A673 (cell line): ENCODE measurements around the gene EIF2AK3. TPM values are rescaled to one million over a fixed set of nuclear protein-coding genes. Genes with fewer than 3 reads are reported as not detected.

Source experiments
- BruUV-seq: library from RNA; stranded (reverse); fragments of 400-500 nt; replicated peaks from 2 replicates; lab custom pipeline; 2021; lab: Mats Ljungman, UMichigan
- CTCF ChIA-PET: fragments of 300-600 bp; sonication (Branson Sonifier 250); formaldehyde crosslinking; loops from one replicate; lab custom pipeline; 2022; ENCODE audit warnings: antibody characterized with exemption; lab: Charles Lee
- POLR2A ChIA-PET: fragments of 300-600 bp; sonication (Branson Sonifier 250); formaldehyde crosslinking; loops from one replicate; lab custom pipeline; 2022; ENCODE audit warnings: antibody characterized with exemption; ENCODE audit not compliant: low non-redundant PET; lab: Charles Lee
- DNase-seq: peaks from one replicate; pipeline ENCODE4 v3.0.0-alpha.2; 2015; ENCODE audit warnings: low spot score
- H3K27ac ChIP-seq: fragments of 200-600 bp; sonication (generic); 2 replicates; pipeline ENCODE4 v1.5.1; 2016; ENCODE audit warnings: mixed run types, low read depth, mild to moderate bottlenecking, mixed read lengths, antibody characterized with exemption, low read length; ENCODE audit not compliant: poor library complexity, severe bottlenecking
- H3K27me3 ChIP-seq: fragments of 200-600 bp; sonication (generic); replicated peaks from 2 replicates; pipeline ENCODE4 v1.6.1; 2017; ENCODE audit warnings: mixed run types, low read depth, mild to moderate bottlenecking, mixed read lengths, antibody characterized with exemption, low read length; ENCODE audit not compliant: insufficient read depth, poor library complexity
- H3K36me3 ChIP-seq: fragments of 200-600 bp; sonication (generic); 2 replicates; pipeline ENCODE4 v1.6.1; 2016; ENCODE audit warnings: mixed run types, mild to moderate bottlenecking, mixed read lengths, antibody characterized with exemption, low read length; ENCODE audit not compliant: insufficient read depth, poor library complexity, severe bottlenecking
- H3K4me1 ChIP-seq: fragments of 200-600 bp; sonication (generic); 2 replicates; pipeline ENCODE4 v1.6.1; 2017; ENCODE audit warnings: mixed run types, mild to moderate bottlenecking, mixed read lengths, antibody characterized with exemption, low read length; ENCODE audit not compliant: insufficient read depth, poor library complexity, severe bottlenecking
- H3K4me3 ChIP-seq: fragments of 200-600 bp; sonication (generic); 2 replicates; pipeline ENCODE4 v1.5.1; 2016; ENCODE audit warnings: low read depth, mixed run types, mild to moderate bottlenecking, mixed read lengths, low read length; ENCODE audit not compliant: poor library complexity, severe bottlenecking
- H3K9me3 ChIP-seq: fragments of 200-600 bp; sonication (generic); 2 replicates; pipeline ENCODE4 v1.6.1; 2016; ENCODE audit warnings: mixed run types, low read depth, mild to moderate bottlenecking, mixed read lengths, antibody characterized with exemption, low read length; ENCODE audit not compliant: poor library complexity, severe bottlenecking
- EZH2 ChIP-seq: fragments of 200-600 bp; sonication (generic); IDR thresholded peaks from 2 replicates; pipeline ENCODE4 v1.6.1; 2017; ENCODE audit warnings: borderline replicate concordance, low read depth, mild to moderate bottlenecking, mixed read lengths, antibody characterized with exemption, low read length; ENCODE audit not compliant: poor library complexity, severe bottlenecking
- intact Hi-C: fragments of 100-400 bp; cut with micrococcal nuclease; formaldehyde crosslinking; loops from one replicate; pipeline ENCODE4 v1.10.0; 2022; ENCODE audit not compliant: unreplicated experiment
- total RNA-seq: library from RNA; stranded (reverse); gene quantifications from 2 replicates; pipeline ENCODE4 v1.2.3, GENCODE V29; 2021
- TF ChIP-seq, protein P1 (sequence below): fragments of 300-800, 200-600 bp; sonication (generic); conservative IDR thresholded peaks from 2 replicates; pipeline ENCODE4 v1.5.1; 2017; ENCODE audit warnings: low read depth, mild to moderate bottlenecking, antibody characterized with exemption, low read length, moderate library complexity, mixed read lengths

EIF2AK3 gene
- total RNA-seq, 1 experiment from 2014 or later = 5.1 TPM

DNA sequence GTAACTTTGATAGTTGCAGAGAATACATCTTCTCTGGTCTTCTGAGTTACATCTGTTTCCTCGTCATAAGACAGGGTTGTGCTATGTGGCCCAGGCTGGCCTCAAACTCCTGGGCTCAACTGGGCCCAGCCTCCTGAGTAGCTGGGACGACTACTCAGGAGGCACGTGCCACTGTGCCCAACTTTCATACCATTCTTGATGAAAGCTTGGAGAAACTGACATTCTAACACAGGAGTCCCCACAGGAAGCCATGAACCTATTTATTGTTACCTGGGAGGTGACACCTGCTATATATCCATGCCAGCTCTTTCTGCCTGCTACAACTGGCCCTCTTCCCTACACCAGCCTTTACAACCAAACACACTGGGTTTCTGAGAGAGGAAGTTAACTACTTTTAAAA, 19.1 kb downstream of the EIF2AK3 start:
- H3K4me3 ChIP-seq = no peak overlapping the region
- no peak overlapping the region for H3K27ac ChIP-seq
- H3K9me3 ChIP-seq = no peaks in the 10 kb centered on the region
- no peaks in the 10 kb centered on the region for H3K36me3 ChIP-seq
- POLR2A ChIA-PET = no interaction called here
- TF ChIP-seq EZH2 = no peak
- TF ChIP-seq, protein P1, sequence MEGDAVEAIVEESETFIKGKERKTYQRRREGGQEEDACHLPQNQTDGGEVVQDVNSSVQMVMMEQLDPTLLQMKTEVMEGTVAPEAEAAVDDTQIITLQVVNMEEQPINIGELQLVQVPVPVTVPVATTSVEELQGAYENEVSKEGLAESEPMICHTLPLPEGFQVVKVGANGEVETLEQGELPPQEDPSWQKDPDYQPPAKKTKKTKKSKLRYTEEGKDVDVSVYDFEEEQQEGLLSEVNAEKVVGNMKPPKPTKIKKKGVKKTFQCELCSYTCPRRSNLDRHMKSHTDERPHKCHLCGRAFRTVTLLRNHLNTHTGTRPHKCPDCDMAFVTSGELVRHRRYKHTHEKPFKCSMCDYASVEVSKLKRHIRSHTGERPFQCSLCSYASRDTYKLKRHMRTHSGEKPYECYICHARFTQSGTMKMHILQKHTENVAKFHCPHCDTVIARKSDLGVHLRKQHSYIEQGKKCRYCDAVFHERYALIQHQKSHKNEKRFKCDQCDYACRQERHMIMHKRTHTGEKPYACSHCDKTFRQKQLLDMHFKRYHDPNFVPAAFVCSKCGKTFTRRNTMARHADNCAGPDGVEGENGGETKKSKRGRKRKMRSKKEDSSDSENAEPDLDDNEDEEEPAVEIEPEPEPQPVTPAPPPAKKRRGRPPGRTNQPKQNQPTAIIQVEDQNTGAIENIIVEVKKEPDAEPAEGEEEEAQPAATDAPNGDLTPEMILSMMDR = no peak
- intact Hi-C loops = no loop called here
- H3K27me3 ChIP-seq = no peaks in the 10 kb centered on the region
- BruUV-seq = no TSS peak
- no peak for DNase-seq
- no peaks in the 10 kb centered on the region for H3K4me1 ChIP-seq
- CTCF ChIA-PET = no interaction called here

DNA sequence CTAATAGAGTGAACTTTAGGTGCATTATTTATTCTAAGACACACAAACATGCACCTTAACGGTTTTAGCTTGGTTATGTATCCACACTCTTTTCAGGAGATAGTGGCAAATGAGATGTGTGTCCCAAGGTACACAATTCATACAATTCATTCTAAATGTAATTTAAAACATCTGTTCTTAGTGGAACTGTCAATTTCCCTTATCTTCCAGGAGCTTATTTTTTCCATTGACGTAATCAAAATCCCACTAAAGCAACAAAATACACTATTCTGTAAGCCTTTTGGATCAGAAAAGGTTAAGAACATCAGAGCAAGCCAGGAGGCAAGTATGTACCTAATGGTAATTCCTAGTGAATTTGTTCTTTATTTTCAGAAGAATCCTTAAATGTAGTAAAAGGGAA, 19.8 kb downstream of the EIF2AK3 start:
- no peaks in the 10 kb centered on the region for H3K9me3 ChIP-seq
- no peak overlapping the region for H3K4me3 ChIP-seq
- no peak for TF ChIP-seq EZH2
- TF ChIP-seq, protein P1 = no peak
- BruUV-seq = no TSS peak
- CTCF ChIA-PET = no interaction called here
- no peak overlapping the region for H3K27ac ChIP-seq
- H3K27me3 ChIP-seq = no peaks in the 10 kb centered on the region
- intact Hi-C loops = no loop called here
- no peaks in the 10 kb centered on the region for H3K36me3 ChIP-seq
- DNase-seq = no peak
- POLR2A ChIA-PET = no interaction called here
- no peaks in the 10 kb centered on the region for H3K4me1 ChIP-seq

DNA sequence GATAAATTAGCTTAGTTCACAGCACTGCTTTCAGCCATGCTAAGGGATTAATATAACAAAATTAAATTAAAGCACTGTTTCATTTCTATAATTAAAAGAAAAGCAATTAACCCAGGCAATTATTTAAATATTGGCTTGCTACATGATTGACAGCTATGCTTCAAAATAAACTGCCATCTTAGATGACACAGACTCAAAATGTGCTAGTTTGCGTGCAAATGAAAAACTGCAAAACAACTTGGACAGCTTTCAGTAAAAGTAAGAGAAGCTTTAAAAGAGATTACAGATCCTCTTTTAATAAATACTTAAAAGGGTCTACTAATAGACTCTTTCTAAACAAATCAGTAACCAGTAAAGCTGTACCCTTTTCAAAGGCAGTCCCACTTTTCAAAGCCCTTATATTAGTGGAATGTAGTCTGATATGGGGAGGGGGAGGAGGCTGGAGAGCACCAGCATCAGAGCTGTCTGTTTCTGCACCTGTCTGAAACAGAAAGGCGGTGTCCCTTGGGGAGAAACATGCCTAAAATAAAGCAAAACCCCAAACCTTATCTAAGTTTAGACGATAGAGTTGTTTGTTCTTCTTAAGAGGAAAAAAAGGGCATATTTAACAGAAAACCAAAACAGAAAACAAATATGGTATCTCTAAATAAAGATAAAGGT, 20.8 kb downstream of the EIF2AK3 start:
- POLR2A ChIA-PET = no interaction called here
- CTCF ChIA-PET = no interaction called here

More for the DNA sequence above, 20.8 kb downstream of the EIF2AK3 start:
- H3K36me3 ChIP-seq = no peaks in the 10 kb centered on the region
- H3K9me3 ChIP-seq = no peaks in the 10 kb centered on the region
- no peak overlapping the region for H3K27ac ChIP-seq
- DNase-seq = no peak
- intact Hi-C loops = no loop called here
- no peaks in the 10 kb centered on the region for H3K27me3 ChIP-seq
- H3K4me1 ChIP-seq = no peaks in the 10 kb centered on the region
- no peak overlapping the region for H3K4me3 ChIP-seq
- no TSS peak for BruUV-seq
- TF ChIP-seq, protein P1 = no peak
- no peak for TF ChIP-seq EZH2
